HepG2 (cell line): Measurements from ENCODE around the gene DAZAP1. TPM values are rescaled to one million over a fixed set of nuclear protein-coding genes. Genes with fewer than 3 reads are reported as not detected.

Experiments used
- GABPB1 ChIP-seq: IDR thresholded peaks from 2 replicates; pipeline ENCODE4 v1.6.1; 2016; ENCODE audit warnings: mild to moderate bottlenecking, missing genetic modification reagents, moderate library complexity, missing compliant biosample characterization
- HNF4G ChIP-seq, 2 experiments: sonication (generic) in 1 of 2; formaldehyde crosslinking in 1 of 2; IDR thresholded peaks; 2 replicates each; pipeline versions ENCODE4 v1.4.0 to v1.6.1; 2011 to 2020; ENCODE audit warnings: borderline replicate concordance in 2 of 2, low read depth in 2 of 2, mild to moderate bottlenecking in 2 of 2, low read length in 1 of 2, missing genetic modification reagents in 1 of 2, moderate library complexity in 1 of 2
- KDM5A ChIP-seq: fragments of 200-600 bp; sonication (generic); IDR thresholded peaks from 2 replicates; pipeline ENCODE4 v1.7.0; 2018; ENCODE audit warnings: antibody characterized with exemption, mild to moderate bottlenecking, low read length, borderline replicate concordance
- NFE2L2 ChIP-seq: fragments of 150-350 bp; IDR thresholded peaks from 2 replicates; pipeline ENCODE4 v1.6.1; 2014; ENCODE audit warnings: low read length
- POLR2AphosphoS5 ChIP-seq: IDR thresholded peaks from 2 replicates; pipeline ENCODE4 v1.6.1; 2012; ENCODE audit warnings: low read depth, low read length
- SIX4 ChIP-seq: sonication (generic); formaldehyde crosslinking; IDR thresholded peaks from 2 replicates; pipeline ENCODE4 v1.4.0; 2020; ENCODE audit warnings: missing genetic modification reagents
- TMF1 ChIP-seq: sonication (generic); formaldehyde crosslinking; IDR thresholded peaks from 2 replicates; pipeline ENCODE4 v1.8.1; 2022; ENCODE audit warnings: low read depth, missing genetic modification reagents
- ZBTB1 ChIP-seq: sonication (generic); formaldehyde crosslinking; IDR thresholded peaks from 2 replicates; pipeline ENCODE4 v1.4.0; 2020; ENCODE audit warnings: missing genetic modification reagents, borderline replicate concordance
- ZNF205 ChIP-seq: IDR thresholded peaks from 2 replicates; pipeline ENCODE4 v1.6.1; 2018; ENCODE audit warnings: missing biosample characterization, missing genetic modification reagents
- ZNF232 ChIP-seq: sonication (generic); formaldehyde crosslinking; IDR thresholded peaks from 2 replicates; pipeline ENCODE4 v1.4.0; 2020; ENCODE audit warnings: missing genetic modification reagents, borderline replicate concordance
- ZNF326 ChIP-seq: sonication (generic); formaldehyde crosslinking; IDR thresholded peaks from 2 replicates; pipeline ENCODE4 v1.4.0; 2020; ENCODE audit warnings: missing genetic modification reagents, borderline replicate concordance
- ZNF530 ChIP-seq: sonication (generic); formaldehyde crosslinking; IDR thresholded peaks from 2 replicates; pipeline ENCODE4 v1.5.0; 2020; ENCODE audit warnings: low read depth, mild to moderate bottlenecking, missing genetic modification reagents
- ZNF547 ChIP-seq: sonication (generic); formaldehyde crosslinking; IDR thresholded peaks from 2 replicates; pipeline ENCODE4 v1.5.1; 2020; ENCODE audit warnings: mild to moderate bottlenecking, missing genetic modification reagents
- ZNF607 ChIP-seq: sonication (generic); formaldehyde crosslinking; IDR thresholded peaks from 2 replicates; pipeline ENCODE4 v1.5.1; 2020; ENCODE audit warnings: missing genetic modification reagents, mild to moderate bottlenecking, borderline replicate concordance
- ZNF737 ChIP-seq: sonication (generic); formaldehyde crosslinking; IDR thresholded peaks from 2 replicates; pipeline ENCODE4 v1.5.0; 2020; ENCODE audit warnings: missing genetic modification reagents, mild to moderate bottlenecking, borderline replicate concordance
- ZNF761 ChIP-seq: sonication (generic); formaldehyde crosslinking; conservative IDR thresholded peaks from 2 replicates; pipeline ENCODE4 v1.4.0; 2020; ENCODE audit warnings: mild to moderate bottlenecking, missing genetic modification reagents
- ZNF790 ChIP-seq: sonication (generic); formaldehyde crosslinking; IDR thresholded peaks from 2 replicates; pipeline ENCODE4 v1.8.0; 2022; ENCODE audit warnings: missing genetic modification reagents, mild to moderate bottlenecking, borderline replicate concordance
- polyA plus RNA-seq, 8 experiments: library from polyadenylated mRNA; depleted of rRNA in 3 of 8; stranded (reverse) in 7 of 8; unstranded in 1 of 8; fragments of >200 nt; fragmentation: Illumina TruSeq in 4 of 8; extraction: Trizol in 4 of 8; gene quantifications; 2 replicates each; pipeline versions ENCODE4 v1.2.1 to v1.2.3, GENCODE V29; 2011 to 2016; ENCODE audit warnings: low read depth in 4 of 8, missing spikeins in 1 of 8, mixed read lengths in 1 of 8; ENCODE audit not compliant: insufficient read depth in 1 of 8
- total RNA-seq, 5 experiments: library from RNA; depleted of rRNA; stranded (reverse); fragments of >200 nt; fragmentation: Illumina TruSeq; extraction: Trizol; gene quantifications; 2 replicates each; pipeline ENCODE4 v1.2.3, GENCODE V29; 2016; ENCODE audit warnings: low read depth in 1 of 5
- TF ChIP-seq, protein P1 (sequence below): IDR thresholded peaks from 2 replicates; pipeline ENCODE4 v1.6.1; 2016
- TF ChIP-seq, protein P2 (sequence below), 2 experiments: sonication (generic) in 1 of 2; formaldehyde crosslinking in 1 of 2; IDR thresholded peaks; 2 replicates each; pipeline versions ENCODE4 v1.5.1 to v1.6.1; 2011 to 2020; ENCODE audit warnings: borderline replicate concordance in 1 of 2, low read depth in 1 of 2, low read length in 1 of 2, mild to moderate bottlenecking in 1 of 2, missing genetic modification reagents in 1 of 2, moderate library complexity in 1 of 2
- TF ChIP-seq, protein P3 (sequence below): fragments of 450-650 bp; IDR thresholded peaks from 2 replicates; pipeline ENCODE4 v1.6.1; 2017; ENCODE audit warnings: mild to moderate bottlenecking

The DAZAP1 gene
- total and polyA plus RNA-seq, 2 of the 13 experiments (the other 11 are each of a cell fraction or from before 2014, with no cell fraction given) = 63.3 to 79.2 TPM

GRCh38 chr19:1373534-1374249, 33.7 kb upstream of the DAZAP1 start (continued):
- TF ChIP-seq ZNF607 = 0 out of 2 replicates have a peak, but pooled peaks have one; percentile 7
- TF ChIP-seq TMF1 (CRISPR knock-in tag) = no peak
- no peak for TF ChIP-seq POLR2AphosphoS5
- peak; percentile 58; the same call in 1 of the 2 replicates for TF ChIP-seq GABPB1 (CRISPR knock-in tag)
- TF ChIP-seq ZNF761 (CRISPR knock-in tag) = peak; percentile 70; the same call in 1 of the 2 replicates
- TF ChIP-seq ZNF790 (CRISPR knock-in tag) = peak; percentile 13
- 0 out of 2 replicates have a peak, but pooled peaks have one; percentile 56 for TF ChIP-seq ZNF205 (CRISPR knock-in tag)
- TF ChIP-seq KDM5A = no peak
- TF ChIP-seq HNF4G (IDR thresholded peaks at IDR 0.05; ENCODE audit: borderline replicate concordance, low read depth, low read length) = peak; percentile 56; the same call in 1 of the 2 replicates
- peak; percentile 81; the same call in 1 of the 2 replicates for TF ChIP-seq HNF4G (CRISPR knock-in tag; IDR thresholded peaks at IDR 0.05; ENCODE audit: borderline replicate concordance, low read depth)
- TF ChIP-seq ZNF530 (CRISPR knock-in tag) = no peak
- TF ChIP-seq, protein P1, sequence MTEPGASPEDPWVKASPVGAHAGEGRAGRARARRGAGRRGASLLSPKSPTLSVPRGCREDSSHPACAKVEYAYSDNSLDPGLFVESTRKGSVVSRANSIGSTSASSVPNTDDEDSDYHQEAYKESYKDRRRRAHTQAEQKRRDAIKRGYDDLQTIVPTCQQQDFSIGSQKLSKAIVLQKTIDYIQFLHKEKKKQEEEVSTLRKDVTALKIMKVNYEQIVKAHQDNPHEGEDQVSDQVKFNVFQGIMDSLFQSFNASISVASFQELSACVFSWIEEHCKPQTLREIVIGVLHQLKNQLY (CRISPR knock-in tag) = peak; percentile 17; the same call in 1 of the 2 replicates
- TF ChIP-seq ZBTB1 = no peak
- TF ChIP-seq ZNF326 (CRISPR knock-in tag) = no peak
- TF ChIP-seq ZNF232 = peak; percentile 90
- TF ChIP-seq ZNF547 (CRISPR knock-in tag) = 0 out of 2 replicates have a peak, but pooled peaks have one; percentile 42
- TF ChIP-seq SIX4 (CRISPR knock-in tag) = no peak
- TF ChIP-seq, protein P2, sequence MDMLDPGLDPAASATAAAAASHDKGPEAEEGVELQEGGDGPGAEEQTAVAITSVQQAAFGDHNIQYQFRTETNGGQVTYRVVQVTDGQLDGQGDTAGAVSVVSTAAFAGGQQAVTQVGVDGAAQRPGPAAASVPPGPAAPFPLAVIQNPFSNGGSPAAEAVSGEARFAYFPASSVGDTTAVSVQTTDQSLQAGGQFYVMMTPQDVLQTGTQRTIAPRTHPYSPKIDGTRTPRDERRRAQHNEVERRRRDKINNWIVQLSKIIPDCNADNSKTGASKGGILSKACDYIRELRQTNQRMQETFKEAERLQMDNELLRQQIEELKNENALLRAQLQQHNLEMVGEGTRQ (IDR thresholded peaks at IDR 0.05; ENCODE audit: low read depth, low read length) = no peak
- TF ChIP-seq, protein P2 (CRISPR knock-in tag; IDR thresholded peaks at IDR 0.05; ENCODE audit: borderline replicate concordance) = no peak; the same call in 1 of the 2 replicates
- TF ChIP-seq ZNF737 (CRISPR knock-in tag) = no peak
- TF ChIP-seq, protein P3, sequence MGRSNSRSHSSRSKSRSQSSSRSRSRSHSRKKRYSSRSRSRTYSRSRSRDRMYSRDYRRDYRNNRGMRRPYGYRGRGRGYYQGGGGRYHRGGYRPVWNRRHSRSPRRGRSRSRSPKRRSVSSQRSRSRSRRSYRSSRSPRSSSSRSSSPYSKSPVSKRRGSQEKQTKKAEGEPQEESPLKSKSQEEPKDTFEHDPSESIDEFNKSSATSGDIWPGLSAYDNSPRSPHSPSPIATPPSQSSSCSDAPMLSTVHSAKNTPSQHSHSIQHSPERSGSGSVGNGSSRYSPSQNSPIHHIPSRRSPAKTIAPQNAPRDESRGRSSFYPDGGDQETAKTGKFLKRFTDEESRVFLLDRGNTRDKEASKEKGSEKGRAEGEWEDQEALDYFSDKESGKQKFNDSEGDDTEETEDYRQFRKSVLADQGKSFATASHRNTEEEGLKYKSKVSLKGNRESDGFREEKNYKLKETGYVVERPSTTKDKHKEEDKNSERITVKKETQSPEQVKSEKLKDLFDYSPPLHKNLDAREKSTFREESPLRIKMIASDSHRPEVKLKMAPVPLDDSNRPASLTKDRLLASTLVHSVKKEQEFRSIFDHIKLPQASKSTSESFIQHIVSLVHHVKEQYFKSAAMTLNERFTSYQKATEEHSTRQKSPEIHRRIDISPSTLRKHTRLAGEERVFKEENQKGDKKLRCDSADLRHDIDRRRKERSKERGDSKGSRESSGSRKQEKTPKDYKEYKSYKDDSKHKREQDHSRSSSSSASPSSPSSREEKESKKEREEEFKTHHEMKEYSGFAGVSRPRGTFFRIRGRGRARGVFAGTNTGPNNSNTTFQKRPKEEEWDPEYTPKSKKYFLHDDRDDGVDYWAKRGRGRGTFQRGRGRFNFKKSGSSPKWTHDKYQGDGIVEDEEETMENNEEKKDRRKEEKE = no peak
- TF ChIP-seq NFE2L2 = no peak
